Mononuclear cell (primary cell): ENCODE measurements around the gene CSRNP3. TPM values are rescaled to one million over a fixed set of nuclear protein-coding genes. Genes with fewer than 3 reads are reported as not detected.

Experiments used
- H3K27me3 ChIP-seq: 2 replicates; pipeline ENCODE4 v1.6.0; 2011; ENCODE audit warnings: low read length, control low read depth; ENCODE audit not compliant: insufficient read depth
- H3K4me1 ChIP-seq: 2 replicates; pipeline ENCODE4 v1.5.1; 2011; ENCODE audit warnings: mild to moderate bottlenecking, low read length, control low read depth; ENCODE audit not compliant: insufficient read depth
- H3K4me3 ChIP-seq: 2 replicates; pipeline ENCODE4 v1.5.1; 2011; ENCODE audit warnings: mild to moderate bottlenecking, low read length, moderate library complexity
- H3K9me3 ChIP-seq: 2 replicates; pipeline ENCODE4 v1.5.1; 2011; ENCODE audit warnings: low read depth, mild to moderate bottlenecking, control low read depth, low read length
- total RNA-seq: library from RNA; depleted of rRNA; stranded (reverse); fragments of >200 nt; gene quantifications from one replicate; pipeline ENCODE4 v1.2.3, GENCODE V29; 2012

Gene CSRNP3
- total RNA-seq, 1 donor: under 0.01 TPM

DNA sequence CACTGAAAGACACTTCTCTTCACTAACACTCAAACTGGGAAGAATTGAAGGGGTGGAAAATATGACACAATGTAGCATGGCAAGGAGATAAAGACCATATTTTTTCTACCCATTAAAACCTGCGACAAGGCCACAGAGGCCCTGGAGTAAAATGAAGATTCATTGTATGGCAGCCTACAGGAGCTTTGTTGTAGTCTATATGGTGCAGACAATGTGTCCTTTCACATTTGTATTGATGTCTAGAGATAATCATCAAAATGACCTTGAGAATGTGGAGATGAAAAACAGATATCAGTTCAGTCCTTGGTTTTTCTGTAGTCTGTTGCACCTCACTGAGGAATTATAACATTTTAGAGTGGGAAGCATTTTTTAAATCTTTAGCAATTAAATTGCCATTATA lies 80.1 kb downstream of the CSRNP3 start:
- Histone ChIP-seq H3K4me1 (no peaks in the 10 kb centered on the region), H3K9me3 (no peaks in the 10 kb centered on the region), H3K4me3 (no peak overlapping the region), H3K27me3 (no peaks in the 10 kb centered on the region)

- Histone ChIP-seq H3K4me3 (no peak overlapping the region), H3K4me1 (no peaks in the 10 kb centered on the region), H3K9me3 (no peaks in the 10 kb centered on the region), H3K27me3 (no peaks in the 10 kb centered on the region)
These were observed 89.3 kb downstream of the CSRNP3 start for GRCh38 chr2:165558832-165559231.

DNA sequence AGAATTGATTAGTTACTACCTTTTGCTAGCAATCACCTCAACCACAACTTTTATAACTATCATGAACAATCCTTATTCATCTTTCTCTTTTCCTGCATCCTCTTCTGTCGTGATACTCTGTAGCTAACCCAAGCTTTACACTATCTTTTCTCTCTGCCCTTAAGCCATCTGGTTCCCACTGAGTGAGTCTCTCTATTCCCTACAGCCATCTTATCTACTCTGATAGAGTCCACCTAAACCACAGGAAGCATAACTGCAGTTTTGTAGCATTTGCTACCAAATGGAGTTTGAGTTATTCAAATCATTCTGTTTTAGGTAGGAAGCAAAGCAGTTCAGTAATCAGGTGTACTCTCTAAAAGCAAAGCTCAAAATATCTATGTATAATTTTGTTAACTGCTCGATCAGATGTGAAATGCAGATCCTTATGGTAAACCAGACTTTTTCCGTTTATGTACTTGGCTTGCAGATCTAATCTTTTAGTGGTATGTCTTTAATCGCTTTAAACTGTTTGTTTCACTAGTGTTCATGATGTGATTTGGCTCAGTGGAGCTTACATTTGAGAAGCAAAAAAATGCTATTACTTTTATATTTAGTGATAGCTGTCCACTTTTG lies 91.0 kb downstream of the CSRNP3 start:
- H3K9me3 ChIP-seq: no peaks in the 10 kb centered on the region
- H3K27me3 ChIP-seq: no peaks in the 10 kb centered on the region
- H3K4me3 ChIP-seq: no peak overlapping the region
- H3K4me1 ChIP-seq: no peaks in the 10 kb centered on the region

DNA sequence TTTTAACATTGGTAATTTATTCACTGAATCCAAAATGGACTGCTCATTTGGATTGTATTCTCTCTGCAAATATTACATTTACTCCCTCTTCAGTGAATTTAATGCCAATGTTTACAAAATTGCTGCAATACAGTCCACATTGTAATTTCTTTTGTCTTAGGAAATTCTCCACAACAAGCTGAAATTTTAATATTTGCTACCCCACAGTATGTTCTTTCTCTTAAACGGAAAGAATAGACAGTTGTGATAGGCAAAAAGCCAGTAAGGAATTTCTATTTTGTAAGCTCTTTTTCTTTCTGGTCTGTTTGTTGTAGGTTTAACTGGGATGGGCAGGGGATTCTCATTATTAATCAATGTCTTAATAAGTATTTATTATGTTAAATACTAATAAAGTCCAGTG lies 92.0 kb downstream of the CSRNP3 start:
- no peaks in the 10 kb centered on the region for H3K4me1 ChIP-seq
- H3K4me3 ChIP-seq: no peak overlapping the region
- no peaks in the 10 kb centered on the region for H3K9me3 ChIP-seq
- H3K27me3 ChIP-seq: no peaks in the 10 kb centered on the region

GRCh38 chr2:165562233-165562632 lies 92.7 kb downstream of the CSRNP3 start:
- no peaks in the 10 kb centered on the region for H3K27me3 ChIP-seq
- H3K4me1 ChIP-seq: no peaks in the 10 kb centered on the region
- H3K4me3 ChIP-seq: no peak overlapping the region
- H3K9me3 ChIP-seq: no peaks in the 10 kb centered on the region

GRCh38 chr2:165563468-165564225 lies 94.1 kb downstream of the CSRNP3 start:
- Histone ChIP-seq H3K27me3 (no peaks in the 10 kb centered on the region), H3K4me1 (no peaks in the 10 kb centered on the region), H3K4me3 (no peak overlapping the region), H3K9me3 (no peaks in the 10 kb centered on the region)

GRCh38 chr2:165566008-165566407 lies 96.5 kb downstream of the CSRNP3 start:
- no peaks in the 10 kb centered on the region for H3K9me3 ChIP-seq
- no peak overlapping the region for H3K4me3 ChIP-seq
- no peaks in the 10 kb centered on the region for H3K27me3 ChIP-seq
- no peaks in the 10 kb centered on the region for H3K4me1 ChIP-seq

- no peak overlapping the region for H3K4me3 ChIP-seq
- no peaks in the 10 kb centered on the region for H3K4me1 ChIP-seq
These were observed 97.8 kb downstream of the CSRNP3 start for GRCh38 chr2:165567273-165567672.

DNA sequence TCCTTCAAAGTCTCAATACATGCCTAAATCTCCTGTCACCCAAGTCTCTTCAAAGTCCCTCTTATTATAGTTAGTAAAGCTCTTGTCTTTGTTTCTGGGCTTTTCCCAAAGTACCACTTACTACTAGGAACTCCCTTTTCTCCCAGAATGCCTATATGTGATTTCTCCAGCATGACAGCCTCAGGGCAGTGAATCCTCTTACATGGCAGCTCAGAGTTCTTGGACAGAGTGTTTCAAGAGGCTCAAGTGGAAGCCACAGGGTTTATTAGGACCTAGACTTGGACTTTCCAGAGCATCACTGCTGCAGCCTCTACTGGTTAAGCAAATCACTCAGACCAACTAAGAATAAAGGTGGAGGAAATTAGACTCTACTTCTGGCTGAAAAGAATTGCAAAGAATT lies 98.9 kb downstream of the CSRNP3 start:
- no peaks in the 10 kb centered on the region for H3K4me1 ChIP-seq
- no peaks in the 10 kb centered on the region for H3K27me3 ChIP-seq
- H3K4me3 ChIP-seq: no peak overlapping the region
- no peaks in the 10 kb centered on the region for H3K9me3 ChIP-seq

More at GRCh38 chr2:165567273-165567672, 97.8 kb downstream of the CSRNP3 start:
- no peaks in the 10 kb centered on the region for H3K9me3 ChIP-seq
- no peaks in the 10 kb centered on the region for H3K27me3 ChIP-seq

DNA sequence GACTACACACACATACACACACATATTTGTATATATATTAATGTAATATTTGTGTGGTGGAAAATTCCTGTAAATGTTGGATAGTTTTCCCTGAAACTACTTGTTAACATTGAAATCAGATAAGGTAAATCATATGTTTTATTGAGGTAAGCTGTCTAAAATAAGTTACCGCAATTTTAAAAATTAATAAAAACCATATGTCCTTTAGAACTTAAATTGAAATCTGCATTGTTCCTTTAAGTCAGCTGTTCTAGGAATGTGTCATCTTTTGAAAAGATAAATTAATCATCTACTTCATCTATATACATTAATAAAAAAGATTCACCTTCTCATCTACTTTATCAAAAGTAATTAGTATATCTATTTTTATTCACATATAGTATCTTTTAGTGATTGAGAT lies 102.0 kb downstream of the CSRNP3 start:
- no peaks in the 10 kb centered on the region for H3K9me3 ChIP-seq
- no peaks in the 10 kb centered on the region for H3K4me1 ChIP-seq
- H3K4me3 ChIP-seq: no peak overlapping the region
- H3K27me3 ChIP-seq: no peaks in the 10 kb centered on the region

GRCh38 chr2:165572151-165572550 lies 102.7 kb downstream of the CSRNP3 start:
- H3K27me3 ChIP-seq: no peaks in the 10 kb centered on the region
- H3K9me3 ChIP-seq: no peaks in the 10 kb centered on the region
- H3K4me1 ChIP-seq: no peaks in the 10 kb centered on the region
- no peak overlapping the region for H3K4me3 ChIP-seq

DNA sequence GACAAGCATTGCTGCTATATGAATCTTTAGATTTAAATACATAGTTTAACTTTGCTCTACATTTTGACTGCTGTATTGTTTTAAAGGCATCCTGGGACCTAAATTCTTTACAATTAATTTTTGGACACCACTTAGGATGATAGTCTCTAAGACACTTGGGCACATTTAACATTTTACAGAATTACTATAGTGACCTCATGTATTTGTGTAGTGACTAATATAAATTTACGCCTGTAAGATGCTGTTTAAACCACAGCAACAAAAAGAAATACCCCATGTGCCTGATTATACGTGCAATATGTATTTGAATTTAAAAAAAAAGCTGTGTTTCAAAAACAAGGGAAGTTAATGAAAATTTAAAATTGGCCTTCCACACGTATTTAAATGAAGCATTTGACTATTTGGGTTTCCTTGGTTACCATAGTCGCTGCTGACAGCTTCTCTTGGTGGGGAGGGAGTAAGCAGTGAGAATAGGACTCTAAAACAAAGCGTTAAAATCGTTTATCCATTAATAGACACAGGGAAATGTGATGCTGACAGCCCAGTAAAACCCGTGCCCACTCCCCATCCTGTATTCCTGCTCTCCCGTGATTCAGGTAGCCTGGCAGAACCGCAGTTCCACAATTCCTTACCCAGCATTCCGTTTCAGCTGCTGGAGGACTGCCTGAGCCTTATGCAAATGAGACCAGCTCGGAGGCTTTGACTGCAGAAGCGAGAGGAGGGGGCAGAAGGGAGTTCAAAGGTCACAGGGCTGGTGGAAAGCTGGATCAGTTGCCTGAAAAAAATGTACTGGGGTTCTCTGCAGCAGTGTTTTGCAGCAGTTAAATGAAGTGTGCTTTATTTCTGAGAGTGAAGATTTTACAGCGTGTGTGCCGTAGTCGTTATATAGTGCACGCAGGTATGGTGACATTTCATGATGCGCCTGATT lies 104.3 kb downstream of the CSRNP3 start:
- Histone ChIP-seq H3K27me3 (no peaks in the 10 kb centered on the region), H3K9me3 (no peaks in the 10 kb centered on the region), H3K4me3 (no peak overlapping the region), H3K4me1 (no peaks in the 10 kb centered on the region)

- no peak overlapping the region for H3K4me3 ChIP-seq
- H3K9me3 ChIP-seq: no peaks in the 10 kb centered on the region
- H3K4me1 ChIP-seq: no peaks in the 10 kb centered on the region
- H3K27me3 ChIP-seq: no peaks in the 10 kb centered on the region
These were observed 105.6 kb downstream of the CSRNP3 start for GRCh38 chr2:165575044-165575615.

GRCh38 chr2:165576409-165577154 lies 107.1 kb downstream of the CSRNP3 start:
- Histone ChIP-seq H3K4me1 (no peaks in the 10 kb centered on the region), H3K4me3 (no peak overlapping the region), H3K27me3 (no peaks in the 10 kb centered on the region), H3K9me3 (no peaks in the 10 kb centered on the region)
